Ascending aorta (tissue), 2 donors: ENCODE measurements around the gene SP3. TPM values are rescaled to one million over a fixed set of nuclear protein-coding genes. Genes with fewer than 3 reads are reported as not detected.

Experiments used
- DNase-seq, 2 donors: peaks; one replicate each; pipeline ENCODE4 v3.0.0-alpha.2; 2019; ENCODE audit warnings: low spot score in 2 of 2
- H3K27ac ChIP-seq, 2 donors: fragments of 200-600 bp; sonication (generic); one replicate each; pipeline ENCODE4 v1.5.1; 2016 to 2017; ENCODE audit warnings: mild to moderate bottlenecking in 1 of 2
- H3K27me3 ChIP-seq: fragments of 200-600 bp; sonication (generic); one replicate; pipeline ENCODE4 v1.5.1; 2017
- H3K36me3 ChIP-seq, 2 donors: fragments of 200-600 bp; sonication (generic); one replicate each; pipeline ENCODE4 v1.5.1; 2016
- H3K4me1 ChIP-seq, 2 donors: fragments of 200-600 bp; sonication (generic); one replicate each; pipeline ENCODE4 v1.5.1; 2016 to 2017; ENCODE audit warnings: mild to moderate bottlenecking in 1 of 2
- H3K4me3 ChIP-seq, 2 donors: fragments of 200-600 bp; sonication (generic); one replicate each; pipeline ENCODE4 v1.5.1; 2016 to 2017; ENCODE audit warnings: mild to moderate bottlenecking in 1 of 2
- H3K9me3 ChIP-seq, 2 donors: fragments of 200-600 bp; sonication (generic); one replicate each; pipeline ENCODE4 v1.5.1; 2016
- CTCF ChIP-seq, 3 experiments: fragments of 200-600 bp in 2 of 3; fragments of 450-650 bp in 1 of 3; sonication (generic) in 2 of 3; IDR thresholded peaks; one replicate each; pipeline ENCODE4 v1.5.1; 2016 to 2019; ENCODE audit warnings: antibody characterized with exemption in 3 of 3, mild to moderate bottlenecking in 1 of 3, moderate library complexity in 1 of 3
- intact Hi-C: fragments of 100-400 bp; cut with DNase I; formaldehyde crosslinking; loops from one replicate; pipeline ENCODE4 v1.15.1; 2023
- total RNA-seq: library from RNA; depleted of rRNA; stranded (reverse); fragments of >200 nt; gene quantifications from one replicate; pipeline ENCODE4 v1.1.0, GENCODE V29; 2016

The SP3 gene
- total RNA-seq, 1 donor from 2014 or later: 58.0 TPM

- intact Hi-C loops: loop anchor here (2.0 to 10.0 kb wide), 3 partner anchors 16 to 1412 kb away; partner anchors contain the start of genes MAP3K20 and PDK1
- peaks cover 0 to 18% of the 10 kb centered on the region in 2 donors for H3K4me1 ChIP-seq
Observed at GRCh38 chr2:173966274-173967098, 1.3 kb upstream of the SP3 start.

GRCh38 chr2:173964565-173965371 lies 405 bp downstream of the SP3 start:
- DNase-seq: peak; percentile 39 to 92
- peaks cover 0 to 5% of the 10 kb centered on the region in 2 donors for H3K36me3 ChIP-seq
- no peaks in the 10 kb centered on the region for H3K27me3 ChIP-seq
- intact Hi-C loops: loop anchor here (1.0 to 10.0 kb wide), 8 partner anchors 24 to 1410 kb away; partner anchors contain the start of genes MAP3K20, OLA1 and PDK1
- H3K9me3 ChIP-seq: no peaks in the 10 kb centered on the region
- TF ChIP-seq CTCF (IDR thresholded peaks at IDR 0.05): no peak
- peaks cover 0 to 15% of the 10 kb centered on the region in 2 donors for H3K4me1 ChIP-seq
- H3K4me3 ChIP-seq: peak overlapping the region; percentile 93 to 98
- H3K27ac ChIP-seq: peak overlapping the region; percentile 99

More at GRCh38 chr2:173966274-173967098, 1.3 kb upstream of the SP3 start:
- Histone ChIP-seq H3K27ac (peak overlapping the region; percentile 99), H3K36me3 (no peaks in the 10 kb centered on the region), H3K27me3 (no peaks in the 10 kb centered on the region), H3K9me3 (no peaks in the 10 kb centered on the region), H3K4me3 (peak overlapping the region; percentile 93 to 98)
- TF ChIP-seq CTCF (IDR thresholded peaks at IDR 0.05): no peak
- no peak for DNase-seq

- TF ChIP-seq CTCF (IDR thresholded peaks at IDR 0.05): no peak
- peak; percentile 52 to 94 for DNase-seq
- no peaks in the 10 kb centered on the region for H3K9me3 ChIP-seq
- H3K27ac ChIP-seq: peak overlapping the region; percentile 99
- intact Hi-C loops: loop anchor here (1.0 to 10.0 kb wide), 7 partner anchors 25 to 1409 kb away; partner anchors contain the start of genes MAP3K20, OLA1 and PDK1
- H3K27me3 ChIP-seq: no peaks in the 10 kb centered on the region
- peaks cover 0 to 17% of the 10 kb centered on the region in 2 donors for H3K4me1 ChIP-seq
- peaks cover 0 to 5% of the 10 kb centered on the region in 2 donors for H3K36me3 ChIP-seq
- H3K4me3 ChIP-seq: peak overlapping the region; percentile 93 to 98
Observed at GRCh38 chr2:173963817-173964564, 1.2 kb downstream of the SP3 start.

- Histone ChIP-seq H3K36me3 (peaks cover 0 to 5% of the 10 kb centered on the region in 2 donors), H3K27me3 (no peaks in the 10 kb centered on the region), H3K9me3 (no peaks in the 10 kb centered on the region), H3K4me1 (peaks cover 0 to 21% of the 10 kb centered on the region in 2 donors), H3K27ac (peak overlapping the region; percentile 99), H3K4me3 (peak overlapping the region; percentile 93 to 98)
- TF ChIP-seq CTCF (IDR thresholded peaks at IDR 0.05): peak; percentile 9 to 31 (median 29)
- DNase-seq: no peak
- intact Hi-C loops: loop anchor here (10.0 kb wide), 2 partner anchors 889 to 1409 kb away; partner anchors contain the start of genes MAP3K20 and PDK1
Observed at GRCh38 chr2:173963323-173963816, 1.8 kb downstream of the SP3 start.
